GM21526 (cell line): Measurements from ENCODE around the gene SLC1A1.
A peak's percentile ranks its signal among the peaks of the same experiment; 100 is the strongest.
"Not testable (repeated sequence)": the region's sequence is repeated elsewhere in the genome, so short reads cannot be mapped to it uniquely, and the experiment has no call there.

Source experiments
- ATAC-seq: cut with Tn5 transposase; IDR thresholded peaks from one replicate; pipeline ENCODE4 v1.9.1; 2021; ENCODE audit warnings: moderate library complexity; ENCODE audit not compliant: unreplicated experiment, low FRiP score

Gene SLC1A1

GRCh38 chr9:4604678-4605095 lies 114.4 kb downstream of the SLC1A1 start:
- peak; percentile 87 for ATAC-seq

DNA sequence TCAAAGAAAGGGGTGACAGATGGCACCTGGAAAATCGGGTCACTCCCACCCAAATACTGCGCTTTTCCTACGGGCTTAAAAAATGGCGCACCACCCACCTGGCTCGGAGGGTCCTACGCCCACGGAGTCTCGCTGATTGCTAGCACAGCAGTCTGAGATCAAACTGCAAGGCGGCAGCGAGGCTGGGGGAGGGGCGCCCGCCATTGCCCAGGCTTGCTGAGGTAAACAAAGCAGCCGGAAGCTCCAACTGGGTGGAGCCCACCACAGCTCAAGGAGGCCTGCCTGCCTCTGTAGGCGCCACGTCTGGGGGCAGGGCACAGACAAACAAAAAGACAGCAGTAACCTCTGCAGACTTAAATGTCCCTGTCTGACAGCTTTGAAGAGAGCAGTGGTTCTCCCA lies 115.8 kb downstream of the SLC1A1 start:
- not testable (repeated sequence) for ATAC-seq

DNA sequence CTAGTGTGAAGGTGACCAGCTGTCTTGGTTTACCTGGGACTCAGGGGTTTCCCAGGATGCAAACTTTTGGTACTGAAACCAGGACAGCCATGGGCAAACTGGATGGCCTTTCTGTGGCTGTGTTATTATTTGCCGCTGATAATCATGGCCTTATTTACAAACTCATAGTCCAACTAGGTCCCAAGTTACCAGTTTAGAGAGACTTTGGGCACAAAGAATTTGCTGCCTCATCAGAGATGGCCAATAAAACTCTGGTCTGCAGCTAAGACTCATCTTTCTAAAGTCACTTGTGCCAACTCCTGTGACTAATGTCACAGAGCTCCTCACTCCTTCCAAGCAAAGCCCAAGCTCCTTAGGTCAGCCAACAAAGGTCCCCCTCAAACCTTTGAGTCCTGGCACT lies 124.4 kb downstream of the SLC1A1 start:
- no peak for ATAC-seq

- no peak for ATAC-seq
These were observed 125.0 kb downstream of the SLC1A1 start for GRCh38 chr9:4615251-4615650.

GRCh38 chr9:4615778-4616177 lies 125.5 kb downstream of the SLC1A1 start:
- ATAC-seq: no peak

GRCh38 chr9:4617752-4618151 lies 127.5 kb downstream of the SLC1A1 start:
- ATAC-seq: no peak

DNA sequence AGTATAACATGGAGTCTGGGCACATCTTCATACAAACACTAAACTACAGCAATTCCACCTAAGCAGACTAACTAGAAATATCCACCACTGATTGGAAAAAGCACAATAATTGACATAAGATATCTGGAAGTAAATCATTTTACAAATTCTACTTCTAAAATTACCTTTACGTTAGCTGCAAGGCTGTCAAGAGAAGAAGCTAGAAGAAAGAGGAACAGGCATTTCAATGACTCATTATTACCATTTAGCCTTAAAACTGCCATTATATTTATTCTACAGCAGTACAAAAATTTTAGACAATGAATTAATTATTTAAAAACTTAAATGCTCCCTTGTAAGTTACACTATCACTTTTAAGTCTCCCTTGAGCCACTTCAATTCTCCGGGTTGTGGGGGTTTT lies 128.4 kb downstream of the SLC1A1 start:
- ATAC-seq: no peak

- no peak for ATAC-seq
These were observed 129.9 kb downstream of the SLC1A1 start for GRCh38 chr9:4620057-4620765.

DNA sequence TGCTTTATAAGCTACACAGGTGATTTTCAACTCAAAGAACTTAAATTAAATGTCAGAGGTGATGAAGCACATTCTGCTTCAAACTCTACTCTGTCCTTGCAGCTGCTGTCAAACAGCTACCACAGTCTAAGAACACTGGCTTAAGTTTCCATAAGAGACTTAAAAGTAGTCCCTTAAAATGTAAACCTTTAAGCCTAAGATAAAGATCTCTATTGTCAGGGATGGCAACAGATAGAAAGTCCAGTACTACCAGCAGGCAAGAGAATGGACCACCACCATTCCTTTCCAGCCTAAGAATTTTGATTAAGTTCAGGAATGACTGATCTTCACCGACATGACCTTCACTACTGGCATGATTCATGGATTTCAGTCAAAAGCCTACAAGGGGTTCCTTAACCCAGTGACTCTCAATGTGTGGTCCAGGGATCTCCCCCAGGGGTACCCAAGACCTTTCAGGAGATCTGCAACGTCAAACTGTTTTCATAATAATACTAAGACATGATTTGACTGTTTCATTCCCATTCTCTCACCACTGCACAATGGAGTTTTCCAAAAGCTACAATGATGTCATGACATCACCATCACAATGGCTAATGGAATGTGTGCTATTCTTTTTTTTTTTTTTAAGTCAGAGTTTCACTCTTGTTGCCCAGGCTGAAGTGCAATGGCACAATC lies 130.8 kb downstream of the SLC1A1 start:
- ATAC-seq: no peak

DNA sequence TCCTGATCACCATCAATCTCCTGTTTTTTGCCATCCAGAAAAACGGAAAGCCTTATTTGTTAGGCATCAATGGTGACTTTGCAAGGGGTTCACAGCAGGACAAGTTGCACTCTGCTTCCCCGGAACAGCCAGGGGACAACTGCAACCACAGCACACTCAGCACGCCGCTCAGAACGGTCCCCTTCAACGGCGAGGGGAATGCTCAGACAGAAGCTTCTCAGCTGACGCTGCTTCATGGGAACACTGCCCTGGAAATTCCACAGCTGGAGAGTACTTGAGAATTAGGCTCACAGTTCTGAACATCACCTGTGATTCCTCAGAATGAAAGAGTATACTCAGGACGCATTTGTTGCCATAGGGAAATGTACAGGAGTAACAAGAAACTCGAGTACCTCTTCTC lies 131.7 kb downstream of the SLC1A1 start:
- no peak for ATAC-seq

- no peak for ATAC-seq
These were observed 140.6 kb downstream of the SLC1A1 start for GRCh38 chr9:4630836-4631235.
